Upper lobe of left lung (tissue), 6 donors: Measurements from ENCODE around the gene SYNM. TPM values are rescaled to one million over a fixed set of nuclear protein-coding genes. Genes with fewer than 3 reads are reported as not detected.

Experiments used
- ATAC-seq, 2 donors: fragments of 200-7000 bp; cut with Tn5 transposase; one replicate each; pipeline ENCODE4 v1.9.1; 2022; ENCODE audit warnings: mild to moderate bottlenecking in 2 of 2, moderate library complexity in 2 of 2; ENCODE audit not compliant: low FRiP score in 2 of 2
- DNase-seq, 2 donors: peaks; one replicate each; pipeline ENCODE4 v3.0.0-alpha.2; 2019 to 2020
- H3K27ac ChIP-seq, 4 donors: fragments of 200-600 bp; sonication (generic); one replicate each; pipeline ENCODE4 v1.5.1; 2016 to 2019
- H3K27me3 ChIP-seq, 4 donors: fragments of 200-600 bp; sonication (generic); one replicate each; pipeline ENCODE4 v1.5.1; 2017 to 2019
- H3K36me3 ChIP-seq, 4 donors: fragments of 200-600 bp; sonication (generic); one replicate each; pipeline ENCODE4 v1.5.1; 2016 to 2019
- H3K4me1 ChIP-seq, 4 donors: fragments of 200-600 bp; sonication (generic); one replicate each; pipeline ENCODE4 v1.5.1; 2018 to 2019
- H3K4me3 ChIP-seq, 4 donors: fragments of 200-600 bp; sonication (generic); one replicate each; pipeline ENCODE4 v1.5.1; 2017 to 2019; ENCODE audit warnings: mild to moderate bottlenecking in 2 of 4, moderate library complexity in 1 of 4
- H3K9me3 ChIP-seq, 4 donors: fragments of 200-600 bp; sonication (generic); one replicate each; pipeline ENCODE4 v1.5.1; 2018 to 2019
- EP300 ChIP-seq, 4 donors: sonication (generic); formaldehyde crosslinking; IDR thresholded peaks; one replicate each; pipeline ENCODE4 v1.5.1; 2017; ENCODE audit warnings: antibody characterized with exemption in 4 of 4, control low read depth in 2 of 4
- POLR2A ChIP-seq, 4 donors: fragments of 450-650 bp; IDR thresholded peaks; one replicate each; pipeline ENCODE4 v1.5.1; 2016 to 2017; ENCODE audit warnings: antibody characterized with exemption in 4 of 4, mild to moderate bottlenecking in 2 of 4
- POLR2AphosphoS5 ChIP-seq, 2 donors: sonication (generic); formaldehyde crosslinking; IDR thresholded peaks; one replicate each; pipeline ENCODE4 v1.5.1; 2017; ENCODE audit warnings: antibody characterized with exemption in 2 of 2
- WGBS, 2 donors: methylation state at CpG; one replicate each; pipeline ENCODE4 v1.1.5; 2017 to 2018; 5-methylcytosine and 5-hydroxymethylcytosine counted together
- total RNA-seq, 6 donors: library from RNA; depleted of rRNA in 4 of 6; stranded (reverse); fragments of >200 nt in 4 of 6; gene quantifications; one replicate each; pipeline versions ENCODE4 v1.1.0 to v1.2.1, GENCODE V29; 2016 to 2021
- TF ChIP-seq, protein P1 (sequence below), 6 experiments: fragments of 450-650 bp in 4 of 6; fragments of 200-600 bp in 2 of 6; sonication (generic) in 2 of 6; IDR thresholded peaks; one replicate each; pipeline ENCODE4 v1.5.1; 2016 to 2019; ENCODE audit warnings: antibody characterized with exemption in 6 of 6
- donor health status: DM: no; HTN: no; CAD: no; lungs with moderate emphysema.
- donor health status: DM: no; HTN: yes; CAD: no; lungs with severe emphysema.

The SYNM gene
- total RNA-seq, 6 donors from 2014 or later, result 8.2 to 50.1 (median 19.1) TPM

DNA sequence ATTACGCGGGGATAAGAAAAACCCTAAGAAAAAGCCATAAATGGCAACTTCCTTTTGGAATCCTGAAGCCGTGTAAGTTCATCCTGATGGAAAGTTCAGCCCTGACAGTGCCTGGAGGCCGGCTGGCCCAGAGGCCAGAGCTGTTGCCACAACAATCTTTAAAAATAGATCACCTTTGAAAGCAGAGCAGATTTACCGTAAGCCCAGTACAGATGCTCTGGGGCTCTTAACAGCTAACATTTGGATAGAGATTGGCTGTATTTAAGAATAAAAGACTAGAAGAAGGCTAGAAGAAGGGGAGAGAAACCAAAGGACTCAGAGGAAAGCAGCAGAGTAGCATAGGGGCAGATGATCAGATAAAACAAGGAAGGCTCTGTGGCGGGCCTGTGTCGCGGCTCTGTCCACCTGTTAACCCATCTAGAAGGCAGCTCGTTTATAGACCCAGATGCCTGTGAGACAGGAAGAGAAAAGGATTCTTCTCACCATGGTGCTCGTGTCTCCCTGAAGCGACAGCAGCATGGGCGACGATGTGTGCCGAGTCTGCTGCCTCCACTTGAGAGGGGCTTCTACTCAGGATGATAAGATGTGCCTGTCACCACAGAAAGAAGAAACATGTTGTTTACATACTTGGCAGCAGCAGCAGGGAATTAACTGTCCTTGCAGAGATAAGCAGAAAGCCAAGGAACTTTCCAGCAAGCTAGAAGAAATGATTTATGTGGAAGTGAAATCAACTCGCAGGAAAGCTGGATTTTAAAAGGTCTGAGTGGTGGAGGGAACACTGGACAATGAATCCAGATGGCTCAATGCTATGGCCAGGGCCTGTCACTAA, 69.9 kb downstream of the SYNM start:
- 63 to 65% methylated on average over 15 of the region's 15 CpGs for WGBS, 2 donors
- DNase-seq (no peak), ATAC-seq (no peak)
- Histone ChIP-seq H3K27ac (peak overlapping the region in 1 of 4 donors; percentile 6), H3K4me1 (peaks cover 0 to 6% (median 4%) of the 10 kb centered on the region in 4 donors), H3K4me3 (no peak overlapping the region), H3K36me3 (peaks cover 0 to 9% (median 2%) of the 10 kb centered on the region in 4 donors), H3K27me3 (no peaks in the 10 kb centered on the region), H3K9me3 (no peaks in the 10 kb centered on the region)
- TF ChIP-seq, protein P1, sequence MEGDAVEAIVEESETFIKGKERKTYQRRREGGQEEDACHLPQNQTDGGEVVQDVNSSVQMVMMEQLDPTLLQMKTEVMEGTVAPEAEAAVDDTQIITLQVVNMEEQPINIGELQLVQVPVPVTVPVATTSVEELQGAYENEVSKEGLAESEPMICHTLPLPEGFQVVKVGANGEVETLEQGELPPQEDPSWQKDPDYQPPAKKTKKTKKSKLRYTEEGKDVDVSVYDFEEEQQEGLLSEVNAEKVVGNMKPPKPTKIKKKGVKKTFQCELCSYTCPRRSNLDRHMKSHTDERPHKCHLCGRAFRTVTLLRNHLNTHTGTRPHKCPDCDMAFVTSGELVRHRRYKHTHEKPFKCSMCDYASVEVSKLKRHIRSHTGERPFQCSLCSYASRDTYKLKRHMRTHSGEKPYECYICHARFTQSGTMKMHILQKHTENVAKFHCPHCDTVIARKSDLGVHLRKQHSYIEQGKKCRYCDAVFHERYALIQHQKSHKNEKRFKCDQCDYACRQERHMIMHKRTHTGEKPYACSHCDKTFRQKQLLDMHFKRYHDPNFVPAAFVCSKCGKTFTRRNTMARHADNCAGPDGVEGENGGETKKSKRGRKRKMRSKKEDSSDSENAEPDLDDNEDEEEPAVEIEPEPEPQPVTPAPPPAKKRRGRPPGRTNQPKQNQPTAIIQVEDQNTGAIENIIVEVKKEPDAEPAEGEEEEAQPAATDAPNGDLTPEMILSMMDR (IDR thresholded peaks at IDR 0.05), result no peak
- TF ChIP-seq POLR2A (IDR thresholded peaks at IDR 0.05) (no peak), EP300 (IDR thresholded peaks at IDR 0.05) (no peak), POLR2AphosphoS5 (IDR thresholded peaks at IDR 0.05) (no peak)

DNA sequence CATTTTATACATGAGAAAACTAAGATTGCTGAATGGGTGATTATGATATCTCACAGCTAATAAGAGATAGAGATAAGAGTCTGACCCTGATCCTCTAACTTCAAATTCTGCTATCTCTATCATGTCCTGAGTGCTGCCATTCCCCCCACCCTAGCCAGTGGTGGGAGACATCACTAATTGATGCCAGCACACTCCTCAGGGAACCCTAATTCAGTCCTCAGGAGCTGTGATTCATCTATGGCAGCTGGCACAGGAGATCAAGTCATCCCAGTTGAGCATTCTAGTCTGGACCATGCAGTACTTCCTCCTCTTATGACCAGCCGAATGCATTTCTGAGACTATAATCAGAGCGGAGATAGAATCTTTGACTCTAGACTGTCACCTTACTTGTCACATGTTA, 71.9 kb downstream of the SYNM start:
- no peak overlapping the region for H3K27ac ChIP-seq
- peaks cover 2 to 11% (median 6%) of the 10 kb centered on the region in 4 donors for H3K4me1 ChIP-seq

DNA sequence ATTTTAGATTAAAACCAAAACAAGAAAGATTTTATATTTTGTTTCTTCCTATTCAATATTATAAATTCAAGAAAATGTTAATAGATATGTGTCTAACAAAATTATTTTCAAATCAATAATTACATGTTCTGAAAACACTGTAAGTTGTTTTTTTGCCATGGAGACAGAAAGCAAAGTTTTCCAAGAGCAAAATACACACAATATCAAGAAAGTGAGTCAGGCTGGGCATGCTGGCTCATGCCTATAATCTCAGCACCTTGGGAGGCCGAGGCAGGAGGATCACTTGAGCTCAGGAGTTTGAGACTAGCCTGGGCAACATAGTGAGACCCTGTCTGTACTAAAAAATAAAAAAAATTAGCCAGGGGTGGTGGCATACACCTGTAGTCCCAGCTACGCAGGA, 72.8 kb downstream of the SYNM start:
- TF ChIP-seq EP300 (IDR thresholded peaks at IDR 0.05) (no peak), POLR2AphosphoS5 (IDR thresholded peaks at IDR 0.05) (no peak), POLR2A (IDR thresholded peaks at IDR 0.05) (no peak)
- TF ChIP-seq, protein P1 (IDR thresholded peaks at IDR 0.05), result no peak
- WGBS, 2 donors, result 94 to 100% methylated on average over 2 of the region's 2 CpGs
- H3K27me3 ChIP-seq, result no peaks in the 10 kb centered on the region
- no peak overlapping the region for H3K27ac ChIP-seq
- DNase-seq, result no peak
- peaks cover 4 to 11% (median 6%) of the 10 kb centered on the region in 4 donors for H3K4me1 ChIP-seq
- no peaks in the 10 kb centered on the region for H3K36me3 ChIP-seq
- no peak overlapping the region for H3K4me3 ChIP-seq
- H3K9me3 ChIP-seq, result no peaks in the 10 kb centered on the region
- ATAC-seq, result no peak

More for the DNA sequence above, 71.9 kb downstream of the SYNM start:
- Histone ChIP-seq H3K9me3 (no peaks in the 10 kb centered on the region), H3K27me3 (no peaks in the 10 kb centered on the region), H3K36me3 (peaks cover 0 to 3% (median 1%) of the 10 kb centered on the region in 4 donors), H3K4me3 (no peak overlapping the region)
- no peak for ATAC-seq
- 84 to 89% methylated on average over 2 of the region's 2 CpGs for WGBS, 2 donors
- no peak for TF ChIP-seq POLR2A (IDR thresholded peaks at IDR 0.05)
- TF ChIP-seq POLR2AphosphoS5 (IDR thresholded peaks at IDR 0.05), result no peak
- TF ChIP-seq EP300 (IDR thresholded peaks at IDR 0.05), result no peak
- TF ChIP-seq, protein P1 (IDR thresholded peaks at IDR 0.05), result no peak
- DNase-seq, result no peak

DNA sequence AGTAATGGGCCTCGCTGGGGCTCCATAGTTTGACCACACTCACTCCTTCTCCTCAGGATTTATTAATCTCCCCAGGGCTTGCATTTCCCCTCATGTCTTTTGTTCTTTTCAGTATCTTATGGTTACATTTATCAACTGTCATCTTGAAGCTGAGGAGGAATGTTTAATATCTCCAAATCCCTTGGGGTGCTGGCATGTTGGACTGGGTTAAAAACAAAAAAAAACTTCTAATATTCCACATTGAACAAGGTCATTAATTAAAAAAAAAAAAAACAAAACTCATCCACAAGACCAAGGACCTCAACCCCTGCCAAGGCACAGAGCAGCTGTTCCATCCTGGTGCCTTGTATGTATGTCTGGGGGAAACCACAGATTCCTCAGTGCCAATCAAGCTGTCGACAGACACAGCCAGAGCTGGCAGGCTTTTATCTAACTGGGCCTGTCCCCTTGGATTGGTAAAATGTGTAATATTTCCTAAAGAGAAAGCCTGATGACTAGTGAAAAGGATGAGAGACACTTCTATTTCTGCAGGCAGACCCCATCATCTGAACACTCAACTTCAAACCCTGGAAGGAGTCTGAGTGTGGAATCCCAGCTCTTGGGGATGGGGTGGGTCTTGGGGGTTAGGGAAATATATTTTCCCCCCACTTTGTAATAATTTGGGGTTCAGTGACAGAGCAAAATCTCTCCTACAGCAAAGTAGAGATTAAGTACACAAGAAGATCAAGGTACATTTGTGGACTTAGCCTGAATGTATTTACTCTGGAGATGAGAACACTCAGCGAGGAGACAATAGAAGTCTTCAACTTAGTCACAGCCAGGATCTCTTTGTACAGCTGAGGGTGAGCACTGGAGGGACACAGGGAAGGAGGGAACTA, 75.4 kb downstream of the SYNM start:
- no peak overlapping the region for H3K4me3 ChIP-seq
- DNase-seq (no peak), ATAC-seq (no peak)
- no peak for TF ChIP-seq POLR2A (IDR thresholded peaks at IDR 0.05)
- TF ChIP-seq, protein P1 (IDR thresholded peaks at IDR 0.05), result no peak
- no peak for TF ChIP-seq POLR2AphosphoS5 (IDR thresholded peaks at IDR 0.05)
- no peak for TF ChIP-seq EP300 (IDR thresholded peaks at IDR 0.05)
- H3K36me3 ChIP-seq, result peaks cover 0 to 5% (median 0%) of the 10 kb centered on the region in 4 donors
- H3K9me3 ChIP-seq, result no peaks in the 10 kb centered on the region
- peaks cover 2 to 8% (median 4%) of the 10 kb centered on the region in 4 donors for H3K4me1 ChIP-seq
- H3K27me3 ChIP-seq, result no peaks in the 10 kb centered on the region
- no peak overlapping the region for H3K27ac ChIP-seq
- WGBS, 2 donors, result 63 to 74% methylated on average over 3 of the region's 3 CpGs
